HG02852 (cell line): ENCODE data around the gene RALB.

Experiments
- ATAC-seq: cut with Tn5 transposase; IDR thresholded peaks from one replicate; pipeline ENCODE4 v1.9.1; 2021; ENCODE audit warnings: mild to moderate bottlenecking, moderate library complexity; ENCODE audit not compliant: unreplicated experiment

Gene RALB

GRCh38 chr2:120261387-120262006 lies 8.8 kb downstream of the RALB start:
- ATAC-seq = peak; percentile 91

- ATAC-seq = no peak
Observed at GRCh38 chr2:120262150-120262549, 9.5 kb downstream of the RALB start.

- no peak for ATAC-seq
Observed at GRCh38 chr2:120262761-120263428, 10.2 kb downstream of the RALB start.

- peak; percentile 38 for ATAC-seq
Observed at GRCh38 chr2:120265006-120265405, 12.4 kb downstream of the RALB start.

- ATAC-seq = peak; percentile 47
Observed at GRCh38 chr2:120267348-120267747, 14.7 kb downstream of the RALB start.

GRCh38 chr2:120269076-120269744 lies 16.6 kb downstream of the RALB start:
- no peak for ATAC-seq

- ATAC-seq = no peak
Observed at GRCh38 chr2:120269816-120270215, 17.2 kb downstream of the RALB start.

- no peak for ATAC-seq
Observed at GRCh38 chr2:120271711-120272379, 19.2 kb downstream of the RALB start.

- ATAC-seq = no peak
Observed at GRCh38 chr2:120272763-120273481, 20.3 kb downstream of the RALB start.

GRCh38 chr2:120275617-120276400 lies 23.2 kb downstream of the RALB start:
- no peak for ATAC-seq

GRCh38 chr2:120277505-120278205 lies 25.0 kb downstream of the RALB start:
- no peak for ATAC-seq

GRCh38 chr2:120278901-120279300 lies 26.2 kb downstream of the RALB start:
- ATAC-seq = no peak

- ATAC-seq = no peak
Observed at GRCh38 chr2:120279708-120280107, 27.1 kb downstream of the RALB start.

- no peak for ATAC-seq
Observed at GRCh38 chr2:120283649-120284048, 31.0 kb downstream of the RALB start.

- ATAC-seq = no peak
Observed at GRCh38 chr2:120285056-120285455, 32.4 kb downstream of the RALB start.

- ATAC-seq = peak; percentile 97
Observed at GRCh38 chr2:120287183-120288015, 34.7 kb downstream of the RALB start.

GRCh38 chr2:120288016-120288373 lies 35.3 kb downstream of the RALB start:
- no peak for ATAC-seq

- ATAC-seq = no peak
Observed at GRCh38 chr2:120289221-120289906, 36.7 kb downstream of the RALB start.
